ENCODE measurements around the gene TEX48. TPM values are rescaled to one million over a fixed set of nuclear protein-coding genes. Genes with fewer than 3 reads are reported as not detected.

TEX48 gene
- total and polyA plus RNA-seq, 7 experiments from 2014 or later: 0.85 TPM; not detected in 6

DNA sequence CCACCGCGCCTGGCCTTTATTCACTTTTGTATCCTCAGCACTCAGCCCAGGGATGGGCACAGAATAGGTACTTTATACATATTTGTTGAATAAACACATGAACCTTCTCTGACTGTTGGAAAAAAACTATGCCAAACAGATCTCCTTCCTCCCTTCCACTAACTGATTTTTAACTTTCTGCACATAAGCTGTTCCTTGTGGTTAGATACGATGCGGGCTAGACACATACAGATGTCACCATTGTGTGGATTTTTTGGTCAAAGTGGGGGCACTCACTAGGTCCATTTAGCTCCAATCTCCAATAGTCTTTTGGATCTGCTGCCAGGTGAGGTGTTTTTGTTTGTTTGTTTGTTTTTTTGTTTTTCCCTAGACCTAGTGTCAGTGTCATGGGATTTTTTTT is 5.1 kb downstream of the TEX48 start:
- H3K36me3 Mint-ChIP-seq: peaks cover 0 to 5% (median 2%) of the 10 kb centered on the region in 5 donors

DNA sequence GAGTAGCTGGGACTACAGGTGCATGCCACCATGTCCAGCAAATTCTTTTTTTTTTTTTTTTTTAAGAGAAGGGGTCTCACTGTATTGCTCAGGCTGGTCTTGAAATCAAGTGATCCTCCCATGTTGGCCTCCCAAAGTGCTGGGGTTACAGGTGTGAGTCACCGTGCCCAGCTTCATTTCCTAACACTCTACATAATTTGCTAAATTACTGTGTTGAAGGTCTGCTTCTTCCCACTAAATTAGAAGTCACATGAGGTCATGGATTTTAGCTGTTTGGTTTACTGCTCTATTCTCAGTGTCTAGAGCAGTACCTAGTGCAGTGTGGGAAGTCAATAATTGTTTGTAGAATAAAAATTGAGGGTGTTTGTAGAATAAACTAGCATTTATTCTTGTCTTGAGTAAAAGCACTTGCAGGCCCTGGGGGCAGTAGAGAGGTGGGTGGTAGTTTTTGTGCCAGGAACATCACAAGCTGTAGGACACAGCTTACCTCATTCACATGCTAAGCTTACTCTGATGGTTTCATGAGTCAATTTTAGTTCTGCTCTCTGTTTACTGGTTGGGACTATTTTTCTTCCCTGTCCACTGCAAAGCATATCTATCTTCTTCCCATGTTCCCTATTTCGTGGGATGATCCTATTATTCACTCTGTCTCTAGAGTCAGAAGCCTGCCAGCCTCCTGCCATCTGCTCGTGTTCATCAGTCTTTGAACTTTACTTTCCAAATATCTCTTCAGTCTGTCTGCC is 7.0 kb downstream of the TEX48 start:
- Histone ChIP-seq H3K27me3 (ENCODE audit: control insufficient read depth in 2 of 2, insufficient read depth in 2 of 2, low read length in 2 of 2) (peaks cover 0 to 4% of the 10 kb centered on the region in 2 donors), H3K36me3 (ENCODE audit: control insufficient read depth in 2 of 3, insufficient read depth in 3 of 3, low read length in 3 of 3) (no peaks in the 10 kb centered on the region), H3K9me3 (ENCODE audit: control insufficient read depth in 2 of 3, low read length in 3 of 3) (no peaks in the 10 kb centered on the region), H3K27ac (ENCODE audit: low read depth, low read length) (no peak overlapping the region), H3K4me1 (ENCODE audit: control insufficient read depth in 2 of 2, insufficient read depth in 2 of 2, low read length in 2 of 2) (no peaks in the 10 kb centered on the region), H3K4me3 (ENCODE audit: low read length) (no peak overlapping the region)
- Mint-ChIP-seq H3K9me3 (peaks cover 0 to 9% (median 0%) of the 10 kb centered on the region in 11 donors), H3K27me3 (peaks cover 2 to 26% (median 22%) of the 10 kb centered on the region in 5 donors), H3K4me3 (no peak overlapping the region), H3K27ac (no peak overlapping the region), H3K4me1 (peaks cover 0 to 25% (median 0%) of the 10 kb centered on the region in 7 donors), H3K36me3 (peaks cover 0 to 5% (median 4%) of the 10 kb centered on the region in 5 donors)
- ATAC-seq (no peak), DNase-seq (no peak)
- intact Hi-C loops (cut with micrococcal nuclease): no loop called here
- CTCF ChIA-PET: interaction anchor here (0.6 to 1.1 kb wide), 3 partner anchors 13 to 276 kb away, joined by 3 to 4 read pairs (median 3); no protein-coding TSS in a partner anchor
- POLR2A ChIA-PET: no interaction called here

More for the DNA sequence above, 5.1 kb downstream of the TEX48 start:
- Histone ChIP-seq H3K4me1 (ENCODE audit: control insufficient read depth in 2 of 2, insufficient read depth in 2 of 2, low read length in 2 of 2) (peaks cover 4% of the 10 kb centered on the region in 2 donors), H3K4me3 (ENCODE audit: low read length) (no peak overlapping the region), H3K36me3 (ENCODE audit: control insufficient read depth in 2 of 3, insufficient read depth in 3 of 3, low read length in 3 of 3) (no peaks in the 10 kb centered on the region), H3K9me3 (ENCODE audit: control insufficient read depth in 2 of 3, low read length in 3 of 3) (no peaks in the 10 kb centered on the region), H3K27ac (ENCODE audit: low read depth, low read length) (no peak overlapping the region), H3K27me3 (ENCODE audit: control insufficient read depth in 2 of 2, insufficient read depth in 2 of 2, low read length in 2 of 2) (peaks cover 0 to 4% of the 10 kb centered on the region in 2 donors)
- Mint-ChIP-seq H3K9me3 (peaks cover 0 to 2% (median 0%) of the 10 kb centered on the region in 11 donors), H3K4me3 (peak overlapping the region in 1 of 10 donors; percentile 7), H3K27ac (no peak overlapping the region), H3K27me3 (peaks cover 2 to 27% (median 26%) of the 10 kb centered on the region in 5 donors), H3K4me1 (peaks cover 0 to 34% (median 4%) of the 10 kb centered on the region in 7 donors)
- ATAC-seq: no peak
- no peak for DNase-seq
- CTCF ChIA-PET: interaction anchor here (0.6 kb wide), 2 partner anchors 16 to 446 kb away, joined by 3 to 4 read pairs; no protein-coding TSS in a partner anchor
- POLR2A ChIA-PET: interaction anchor here (0.5 kb wide), 1 partner anchor 546 kb away, joined by 6 read pairs; no protein-coding TSS in a partner anchor
- intact Hi-C loops (cut with micrococcal nuclease): no loop called here

DNA sequence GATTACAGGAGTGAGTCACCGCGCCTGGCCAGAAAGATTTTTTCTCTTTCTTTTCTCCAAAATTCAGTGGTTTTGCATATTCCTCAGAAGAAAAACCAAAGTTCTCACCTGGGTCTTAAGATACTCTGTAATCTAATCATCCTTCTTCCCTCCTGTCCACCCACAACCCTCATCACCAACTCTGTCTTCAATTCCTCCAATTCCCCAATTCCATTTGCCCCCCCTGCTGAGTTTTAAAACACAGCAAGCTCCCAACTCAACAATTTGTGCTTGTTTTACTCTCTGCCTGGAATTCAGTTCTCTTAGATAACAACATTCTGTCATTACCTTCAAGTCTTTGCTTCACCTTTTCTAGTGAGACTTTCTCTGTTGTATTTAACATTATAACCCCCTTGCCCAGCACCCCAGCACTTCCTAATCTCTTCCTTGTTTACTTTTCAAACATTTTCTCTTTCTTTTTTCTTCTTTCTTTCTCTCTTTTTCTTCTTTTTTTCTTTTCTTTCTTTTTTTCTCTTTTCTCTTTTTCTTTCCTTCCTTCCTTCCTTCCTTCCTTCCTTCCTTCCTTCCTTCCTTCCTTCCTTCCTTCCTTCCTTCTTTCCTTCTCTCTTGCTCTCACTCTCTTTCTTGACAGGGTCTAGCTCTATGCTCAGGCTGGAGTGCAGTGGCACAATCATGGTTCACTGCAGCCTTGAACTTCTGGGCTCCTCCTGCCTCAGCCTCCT is 7.8 kb downstream of the TEX48 start:
- Mint-ChIP-seq H3K4me1 (peaks cover 0 to 25% (median 0%) of the 10 kb centered on the region in 7 donors), H3K36me3 (peaks cover 0 to 5% (median 4%) of the 10 kb centered on the region in 5 donors), H3K27me3 (peaks cover 2 to 26% (median 22%) of the 10 kb centered on the region in 5 donors), H3K27ac (no peak overlapping the region), H3K9me3 (peaks cover 0 to 9% (median 0%) of the 10 kb centered on the region in 11 donors), H3K4me3 (no peak overlapping the region)
- CTCF ChIA-PET: interaction anchor here (0.6 kb wide), 1 partner anchor 275 kb away, joined by 4 read pairs; no protein-coding TSS in a partner anchor
- POLR2A ChIA-PET: no interaction called here
- Histone ChIP-seq H3K27me3 (ENCODE audit: control insufficient read depth in 2 of 2, insufficient read depth in 2 of 2, low read length in 2 of 2) (peaks cover 0 to 4% of the 10 kb centered on the region in 2 donors), H3K9me3 (ENCODE audit: control insufficient read depth in 2 of 3, low read length in 3 of 3) (no peaks in the 10 kb centered on the region), H3K4me3 (ENCODE audit: low read length) (no peak overlapping the region), H3K27ac (ENCODE audit: low read depth, low read length) (no peak overlapping the region), H3K4me1 (ENCODE audit: control insufficient read depth in 2 of 2, insufficient read depth in 2 of 2, low read length in 2 of 2) (no peaks in the 10 kb centered on the region), H3K36me3 (ENCODE audit: control insufficient read depth in 2 of 3, insufficient read depth in 3 of 3, low read length in 3 of 3) (no peaks in the 10 kb centered on the region)
- no peak for ATAC-seq
- DNase-seq: no peak
- intact Hi-C loops (cut with micrococcal nuclease): no loop called here

DNA sequence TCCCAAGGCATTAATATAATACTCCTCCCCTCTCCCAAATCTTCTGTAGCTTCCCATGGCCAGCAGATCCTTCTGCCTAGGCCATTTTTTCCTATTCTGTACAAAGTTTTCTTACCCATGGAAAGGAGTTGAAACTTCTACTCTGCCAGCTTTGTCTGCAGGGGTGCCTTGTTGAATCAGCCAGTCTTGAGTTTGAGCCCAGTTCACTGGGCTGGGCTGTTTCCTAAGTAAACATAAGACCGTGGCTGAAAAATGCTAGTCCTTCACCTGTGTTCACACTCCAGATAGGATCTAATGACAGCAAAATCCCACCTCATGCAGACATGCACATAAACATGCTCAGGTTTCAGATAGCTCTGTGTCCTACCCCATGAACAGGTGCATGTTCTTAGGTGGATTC is 10.4 kb downstream of the TEX48 start:
- Histone ChIP-seq H3K4me3 (ENCODE audit: low read length) (no peak overlapping the region), H3K27me3 (ENCODE audit: control insufficient read depth in 2 of 2, insufficient read depth in 2 of 2, low read length in 2 of 2) (no peaks in the 10 kb centered on the region), H3K9me3 (ENCODE audit: control insufficient read depth in 2 of 3, low read length in 3 of 3) (no peaks in the 10 kb centered on the region), H3K4me1 (ENCODE audit: control insufficient read depth in 2 of 2, insufficient read depth in 2 of 2, low read length in 2 of 2) (no peaks in the 10 kb centered on the region), H3K36me3 (ENCODE audit: control insufficient read depth in 2 of 3, insufficient read depth in 3 of 3, low read length in 3 of 3) (no peaks in the 10 kb centered on the region), H3K27ac (ENCODE audit: low read depth, low read length) (no peak overlapping the region)
- Mint-ChIP-seq H3K36me3 (peaks cover 0 to 5% (median 4%) of the 10 kb centered on the region in 5 donors), H3K4me1 (peaks cover 0 to 14% (median 0%) of the 10 kb centered on the region in 7 donors), H3K4me3 (no peak overlapping the region), H3K27ac (no peak overlapping the region), H3K27me3 (peaks cover 2 to 12% (median 7%) of the 10 kb centered on the region in 5 donors), H3K9me3 (peaks cover 0 to 9% (median 0%) of the 10 kb centered on the region in 11 donors)
- ATAC-seq (no peak), DNase-seq (no peak)
- CTCF ChIA-PET: interaction anchor here (1.8 to 2.3 kb wide), 2 partner anchors 10 kb away, joined by 7 to 9 read pairs; partner anchors contain the start of gene TEX48
- intact Hi-C loops (cut with micrococcal nuclease): no loop called here
- POLR2A ChIA-PET: no interaction called here

DNA sequence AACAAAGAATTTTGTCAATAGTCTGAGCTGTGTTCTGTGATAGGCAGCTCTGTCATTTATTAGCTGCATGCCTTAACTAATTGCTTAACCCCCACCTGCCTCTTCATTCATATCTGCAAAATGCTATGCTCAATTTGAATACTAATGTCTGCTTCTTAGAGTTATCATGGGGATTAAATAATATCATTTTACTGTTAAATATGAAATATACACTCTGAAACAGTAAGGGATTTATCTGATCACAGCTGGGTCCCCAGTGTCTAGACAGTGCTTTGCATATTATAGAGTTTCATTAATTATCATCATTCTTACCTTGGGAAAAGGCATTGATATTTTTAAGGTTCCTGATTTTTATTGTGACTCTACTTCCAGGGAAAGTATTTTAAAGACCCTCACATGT is 12.0 kb downstream of the TEX48 start:
- Histone ChIP-seq H3K27ac (ENCODE audit: low read depth, low read length) (no peak overlapping the region), H3K4me1 (ENCODE audit: control insufficient read depth in 2 of 2, insufficient read depth in 2 of 2, low read length in 2 of 2) (no peaks in the 10 kb centered on the region), H3K9me3 (ENCODE audit: control insufficient read depth in 2 of 3, low read length in 3 of 3) (no peaks in the 10 kb centered on the region), H3K27me3 (ENCODE audit: control insufficient read depth in 2 of 2, insufficient read depth in 2 of 2, low read length in 2 of 2) (no peaks in the 10 kb centered on the region), H3K36me3 (ENCODE audit: control insufficient read depth in 2 of 3, insufficient read depth in 3 of 3, low read length in 3 of 3) (no peaks in the 10 kb centered on the region), H3K4me3 (ENCODE audit: low read length) (no peak overlapping the region)
- Mint-ChIP-seq H3K4me3 (no peak overlapping the region), H3K9me3 (peaks cover 0 to 9% (median 0%) of the 10 kb centered on the region in 11 donors), H3K4me1 (peaks cover 0 to 10% (median 0%) of the 10 kb centered on the region in 7 donors), H3K36me3 (peaks cover 0 to 5% (median 4%) of the 10 kb centered on the region in 5 donors), H3K27ac (no peak overlapping the region), H3K27me3 (peaks cover 0 to 8% (median 5%) of the 10 kb centered on the region in 5 donors)
- CTCF ChIA-PET: interaction anchor here (2.3 kb wide), 1 partner anchor 11 kb away, joined by 9 read pairs; the partner anchor contains the start of gene TEX48
- intact Hi-C loops (cut with micrococcal nuclease): no loop called here
- POLR2A ChIA-PET: no interaction called here
- DNase-seq: no peak
- no peak for ATAC-seq

DNA sequence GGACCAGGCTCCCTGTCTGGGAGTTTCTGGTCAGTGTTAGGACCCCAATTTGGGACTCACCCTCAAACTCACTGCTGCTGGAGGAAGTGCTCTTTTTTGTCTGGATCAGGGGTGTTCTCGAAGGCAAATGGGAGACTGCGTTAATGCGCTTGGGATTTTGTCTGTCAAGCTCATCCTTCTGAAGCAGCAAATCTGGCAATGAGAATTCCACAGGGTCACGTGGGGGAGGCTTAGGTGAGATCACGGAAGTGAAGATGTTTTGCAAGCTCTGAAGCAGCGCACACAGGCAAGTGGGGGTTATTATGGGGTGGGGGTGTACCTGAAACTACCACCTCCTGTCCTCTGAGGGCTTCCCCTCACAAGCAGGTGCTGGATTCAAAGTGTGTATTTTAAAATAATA is 13.8 kb downstream of the TEX48 start:
- no peak for ATAC-seq
- no peak overlapping the region for H3K4me3 ChIP-seq (ENCODE audit: low read length)
- intact Hi-C loops (cut with micrococcal nuclease): no loop called here
- no peak overlapping the region for H3K27ac Mint-ChIP-seq
- no peaks in the 10 kb centered on the region for H3K9me3 ChIP-seq (ENCODE audit: control insufficient read depth in 2 of 3, low read length in 3 of 3)
- H3K27me3 Mint-ChIP-seq: peaks cover 0 to 12% (median 0%) of the 10 kb centered on the region in 5 donors
- ChIA-PET POLR2A (no interaction called here), CTCF (interaction anchor here (0.7 to 1.0 kb wide), 2 partner anchors 13 to 434 kb away, joined by 3 to 4 read pairs; no protein-coding TSS in a partner anchor)
- H3K36me3 Mint-ChIP-seq: peaks cover 0 to 4% (median 0%) of the 10 kb centered on the region in 5 donors
- no peak overlapping the region for H3K27ac ChIP-seq (ENCODE audit: low read depth, low read length)
- peaks cover 0 to 10% (median 0%) of the 10 kb centered on the region in 7 donors for H3K4me1 Mint-ChIP-seq
- peaks cover 0 to 5% of the 10 kb centered on the region in 2 donors for H3K27me3 ChIP-seq (ENCODE audit: control insufficient read depth in 2 of 2, insufficient read depth in 2 of 2, low read length in 2 of 2)
- DNase-seq: no peak
- no peaks in the 10 kb centered on the region for H3K4me1 ChIP-seq (ENCODE audit: control insufficient read depth in 2 of 2, insufficient read depth in 2 of 2, low read length in 2 of 2)
- no peaks in the 10 kb centered on the region for H3K36me3 ChIP-seq (ENCODE audit: control insufficient read depth in 2 of 3, insufficient read depth in 3 of 3, low read length in 3 of 3)
- H3K4me3 Mint-ChIP-seq: no peak overlapping the region
- peaks cover 0 to 7% (median 0%) of the 10 kb centered on the region in 11 donors for H3K9me3 Mint-ChIP-seq

Data from naive thymus-derived CD4-positive, alpha-beta T cell (primary cell).